ENCODE data around the gene CERKL. TPM values are rescaled to one million over a fixed set of nuclear protein-coding genes. Genes with fewer than 3 reads are reported as not detected.

Gene CERKL
- polyA plus RNA-seq, 1 donor from 2014 or later, result 13.0 TPM

DNA sequence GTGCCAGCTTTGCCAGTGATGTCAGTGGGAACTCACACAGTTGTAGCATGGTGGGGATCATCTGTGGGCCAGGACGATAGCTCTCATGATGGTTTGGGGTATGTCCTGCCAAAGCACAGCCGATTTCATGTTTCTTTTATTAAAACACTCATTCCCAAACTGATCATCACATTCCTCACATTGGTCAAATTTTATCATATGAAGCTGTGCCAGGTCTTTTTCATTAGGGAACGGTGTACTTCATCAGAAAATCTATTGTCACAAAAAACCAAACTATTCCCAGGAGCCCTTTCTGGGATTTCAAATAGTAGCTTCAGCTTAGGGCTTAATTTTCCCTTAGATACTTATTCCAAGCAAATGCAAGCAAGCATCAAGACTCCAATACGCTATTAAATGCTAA is 157.7 kb downstream of the CERKL start:
- Mint-ChIP-seq H3K27ac (no peak overlapping the region), H3K27me3 (no peaks in the 10 kb centered on the region), H3K9me3 (no peaks in the 10 kb centered on the region), H3K4me3 (no peak overlapping the region), H3K4me1 (no peaks in the 10 kb centered on the region), H3K36me3 (peaks cover 6% of the 10 kb centered on the region)

Other genes with a start within 250 kb of the CERKL start
- 129 TPM for gene ITGA4, start 199.7 kb downstream of the CERKL start, polyA plus RNA-seq
- not detected for gene NEUROD1, start 23.4 kb upstream of the CERKL start, polyA plus RNA-seq
- gene ITPRID2, start 234.6 kb upstream of the CERKL start, polyA plus RNA-seq, result 3.7 TPM